DOHH2 (cell line): ENCODE measurements around the gene SLC34A1.
"Not testable (repeated sequence)": the region's sequence is repeated elsewhere in the genome, so short reads cannot be mapped to it uniquely, and the experiment has no call there.

ENCODE experiments used
- H3F3A ChIP-seq: fragments of 200-600 bp; sonication (generic), shearing (Covaris generic); 2 replicates; pipeline ENCODE4 v1.6.0; 2016; ENCODE audit warnings: antibody characterized with exemption, mild to moderate bottlenecking; ENCODE audit not compliant: control insufficient read depth, insufficient read depth
- H3K27ac ChIP-seq: fragments of 200-600 bp; sonication (generic); 2 replicates; pipeline ENCODE4 v1.5.1; 2014; ENCODE audit warnings: low read depth, mild to moderate bottlenecking, low read length, moderate library complexity
- H3K27me3 ChIP-seq: fragments of 200-600 bp; sonication (generic); 2 replicates; pipeline ENCODE4 v1.6.1; 2014; ENCODE audit warnings: mild to moderate bottlenecking, low read length, mixed read lengths; ENCODE audit not compliant: control insufficient read depth
- H3K36me3 ChIP-seq: fragments of 200-600 bp; sonication (generic); 2 replicates; pipeline ENCODE4 v1.6.1; 2014; ENCODE audit warnings: mild to moderate bottlenecking, low read length, moderate library complexity, mixed read lengths; ENCODE audit not compliant: control insufficient read depth
- H3K4me1 ChIP-seq: fragments of 200-600 bp; sonication (generic); 2 replicates; pipeline ENCODE4 v1.6.1; 2014; ENCODE audit warnings: mild to moderate bottlenecking, low read length, mixed read lengths; ENCODE audit not compliant: control insufficient read depth
- H3K4me2 ChIP-seq: fragments of 200-600 bp; sonication (generic); 2 replicates; pipeline ENCODE4 v1.6.0; 2014; ENCODE audit warnings: mild to moderate bottlenecking, low read length, moderate library complexity
- H3K4me3 ChIP-seq: fragments of 200-600 bp; sonication (generic); 2 replicates; pipeline ENCODE4 v1.5.1; 2014; ENCODE audit warnings: mild to moderate bottlenecking, low read length, mixed read lengths
- H3K79me2 ChIP-seq: fragments of 200-600 bp; sonication (generic); 2 replicates; pipeline ENCODE4 v1.6.1; 2014; ENCODE audit warnings: mild to moderate bottlenecking, low read length, mixed read lengths; ENCODE audit not compliant: control insufficient read depth
- H3K9me2 ChIP-seq: fragments of 200-600 bp; sonication (generic); replicated peaks from 2 replicates; pipeline ENCODE4 v1.6.1; 2014; ENCODE audit warnings: mild to moderate bottlenecking, low read length, mixed read lengths; ENCODE audit not compliant: control insufficient read depth
- H3K9me3 ChIP-seq: fragments of 200-600 bp; sonication (generic); 2 replicates; pipeline ENCODE4 v1.6.1; 2014; ENCODE audit warnings: antibody characterized with exemption, low read length, mixed read lengths; ENCODE audit not compliant: control insufficient read depth, insufficient read depth
- H4K20me1 ChIP-seq: fragments of 200-600 bp; sonication (generic); 2 replicates; pipeline ENCODE4 v1.6.0; 2014; ENCODE audit warnings: low read depth, mild to moderate bottlenecking, antibody characterized with exemption, low read length, moderate library complexity; ENCODE audit not compliant: control insufficient read depth, insufficient read depth
- CTCF ChIP-seq: fragments of 200-600 bp; sonication (generic); IDR thresholded peaks from one replicate; pipeline ENCODE4 v1.5.1; 2014; ENCODE audit warnings: antibody characterized with exemption, mild to moderate bottlenecking, low read depth, low read length; ENCODE audit not compliant: poor library complexity, severe bottlenecking
- EZH2phosphoT487 ChIP-seq: fragments of 200-600 bp; sonication (generic); IDR thresholded peaks from 2 replicates; pipeline ENCODE4 v1.6.1; 2017; ENCODE audit warnings: borderline replicate concordance, mild to moderate bottlenecking, antibody characterized with exemption, low read length, moderate library complexity, mixed read lengths

Gene SLC34A1

GRCh38 chr5:177359451-177359851 is 24.8 kb upstream of the SLC34A1 start:
- no peak overlapping the region for H3K27ac ChIP-seq
- H3K4me1 ChIP-seq = peaks cover 80% of the 10 kb centered on the region
- peaks cover 8% of the 10 kb centered on the region for H3F3A ChIP-seq
- TF ChIP-seq EZH2phosphoT487 (no peak), CTCF (no peak)
- H3K9me2 ChIP-seq = no peaks in the 10 kb centered on the region
- H3K9me3 ChIP-seq = peaks cover 4% of the 10 kb centered on the region; the same call in 1 of the 2 replicates
- H3K36me3 ChIP-seq = no peaks in the 10 kb centered on the region
- no peak overlapping the region for H3K4me3 ChIP-seq
- peaks cover 19% of the 10 kb centered on the region for H3K79me2 ChIP-seq
- H4K20me1 ChIP-seq = no peaks in the 10 kb centered on the region
- H3K27me3 ChIP-seq = no peaks in the 10 kb centered on the region
- H3K4me2 ChIP-seq = peak overlapping the region; percentile 90

- Histone ChIP-seq H3K27ac (no peak overlapping the region), H3K9me3 (peaks cover 4% of the 10 kb centered on the region; the same call in 1 of the 2 replicates), H3F3A (peaks cover 8% of the 10 kb centered on the region), H4K20me1 (no peaks in the 10 kb centered on the region), H3K4me3 (no peak overlapping the region), H3K27me3 (no peaks in the 10 kb centered on the region), H3K79me2 (peaks cover 19% of the 10 kb centered on the region), H3K4me1 (peaks cover 80% of the 10 kb centered on the region), H3K4me2 (no peak overlapping the region), H3K36me3 (no peaks in the 10 kb centered on the region), H3K9me2 (no peaks in the 10 kb centered on the region)
- TF ChIP-seq CTCF = no peak
- no peak for TF ChIP-seq EZH2phosphoT487
Measured at GRCh38 chr5:177359860-177360259, 24.4 kb upstream of the SLC34A1 start.

GRCh38 chr5:177360740-177361139 is 23.5 kb upstream of the SLC34A1 start:
- H3K79me2 ChIP-seq = peaks cover 19% of the 10 kb centered on the region
- not testable (repeated sequence) for H3F3A ChIP-seq, H3K9me3 ChIP-seq, H3K36me3 ChIP-seq, H3K4me2 ChIP-seq, H4K20me1 ChIP-seq, H3K4me3 ChIP-seq, H3K27ac ChIP-seq, H3K9me2 ChIP-seq, H3K27me3 ChIP-seq
- H3K4me1 ChIP-seq = peaks cover 78% of the 10 kb centered on the region

- Histone ChIP-seq H3K27ac (peak overlapping the region; percentile 58), H3K4me1 (peaks cover 69% of the 10 kb centered on the region)
- TF ChIP-seq EZH2phosphoT487 (no peak), CTCF (peak; percentile 15)
Measured at GRCh38 chr5:177361418-177362291, 22.6 kb upstream of the SLC34A1 start.

More at GRCh38 chr5:177361418-177362291, 22.6 kb upstream of the SLC34A1 start:
- Histone ChIP-seq H3K27me3 (no peaks in the 10 kb centered on the region), H3K4me2 (peak overlapping the region; percentile 85), H3K4me3 (peak overlapping the region; percentile 74), H3K9me3 (no peaks in the 10 kb centered on the region), H3K9me2 (no peaks in the 10 kb centered on the region), H4K20me1 (no peaks in the 10 kb centered on the region), H3K36me3 (no peaks in the 10 kb centered on the region), H3F3A (peaks cover 6% of the 10 kb centered on the region), H3K79me2 (peaks cover 19% of the 10 kb centered on the region)
